ENCODE data around the gene RHBDF2.

- TF ChIP-seq CTCF (IDR thresholded peaks at IDR 0.05) (no peak), POLR2A (IDR thresholded peaks at IDR 0.05) (no peak)
Observed at GRCh38 chr17:76528156-76528527, 26.9 kb upstream of the RHBDF2 start.
